ENCODE results near the gene C1orf185.

- TF ChIP-seq CTCF (IDR thresholded peaks at IDR 0.05) = no peak
- TF ChIP-seq POLR2A (IDR thresholded peaks at IDR 0.05) = no peak
Observed at GRCh38 chr1:51101976-51102375, at the start of gene C1orf185.
